GM12878 (cell line): Measurements from ENCODE around the gene IL31. TPM values are rescaled to one million over a fixed set of nuclear protein-coding genes. Genes with fewer than 3 reads are reported as not detected.

ENCODE experiments used
- ATAC-seq: fragments of 200-7000 bp; cut with Tn5 transposase; 3 replicates; pipeline ENCODE4 v1.9.1; 2020; ENCODE audit warnings: mild to moderate bottlenecking, moderate library complexity
- BruUV-seq: library from RNA; stranded (reverse); fragments of 400-500 nt; replicated peaks from 2 replicates; lab custom pipeline; 2021; lab: Mats Ljungman, UMichigan
- CTCF ChIA-PET: fragments of 300-600 bp; sonication (Branson Sonifier 250); formaldehyde crosslinking; extraction: SDS; loops from one replicate; lab custom pipeline; 2021; ENCODE audit warnings: inconsistent platforms; lab: Yijun Ruan, JAX
- POLR2A ChIA-PET: fragments of 350-600 bp; formaldehyde crosslinking; extraction: SDS; loops from one replicate; lab custom pipeline; 2021; ENCODE audit warnings: inconsistent platforms; lab: Charles Lee
- RAD21 ChIA-PET: fragments of 300-600 bp; sonication (Branson Sonifier 250); formaldehyde crosslinking; loops from one replicate; lab custom pipeline; 2023; ENCODE audit warnings: antibody characterized with exemption; ENCODE audit not compliant: unreplicated experiment; lab: Charles Lee
- SMC1A ChIA-PET: fragments of 300-600 bp; sonication (Branson Sonifier 250); formaldehyde crosslinking; loops from one replicate; lab custom pipeline; 2023; ENCODE audit not compliant: unreplicated experiment, uncharacterized antibody; lab: Charles Lee
- DNase-seq: peaks from one replicate; pipeline ENCODE4 v3.0.0-alpha.2; 2011; ENCODE audit warnings: low read depth, low spot score
- FAIRE-seq: peaks from 3 replicates; lab custom pipeline; 2011; peaks lifted over from hg19 to GRCh38; lab: Jason Lieb, UNC
- H2AFZ ChIP-seq: 2 replicates; pipeline ENCODE4 v1.6.0; 2011; ENCODE audit warnings: low read depth, low read length, control low read depth; ENCODE audit not compliant: control insufficient read depth
- H3K27ac ChIP-seq: 2 replicates; pipeline ENCODE4 v1.5.1; 2011; ENCODE audit warnings: control low read depth; ENCODE audit not compliant: control insufficient read depth, insufficient read depth
- H3K27me3 ChIP-seq, 2 experiments: replicated peaks in 1 of 2; 2 replicates each; pipeline versions ENCODE4 v1.6.0 to v1.6.1; 2011; ENCODE audit warnings: low read length in 1 of 2; ENCODE audit not compliant: control insufficient read depth in 2 of 2, insufficient read depth in 2 of 2
- H3K36me3 ChIP-seq, 2 experiments: 2 replicates each; pipeline ENCODE4 v1.5.1; 2011; ENCODE audit warnings: low read length in 1 of 2; ENCODE audit not compliant: control insufficient read depth in 2 of 2, insufficient read depth in 2 of 2
- H3K4me1 ChIP-seq: 2 replicates; pipeline ENCODE4 v1.6.1; 2011; ENCODE audit warnings: mild to moderate bottlenecking, low read length, moderate library complexity, mixed read lengths; ENCODE audit not compliant: control insufficient read depth, insufficient read depth
- H3K4me2 ChIP-seq: 2 replicates; pipeline ENCODE4 v1.6.0; 2011; ENCODE audit warnings: control low read depth; ENCODE audit not compliant: control insufficient read depth, insufficient read depth
- H3K4me3 ChIP-seq: fragments of 200-600 bp; sonication (generic); 2 replicates; pipeline ENCODE4 v1.5.1; 2016
- H3K79me2 ChIP-seq: 2 replicates; pipeline ENCODE4 v1.6.0; 2011; ENCODE audit warnings: low read length; ENCODE audit not compliant: control insufficient read depth, insufficient read depth
- H3K9ac ChIP-seq: 2 replicates; pipeline ENCODE4 v1.8.0; 2011; ENCODE audit warnings: low read length, control low read depth, mixed read lengths; ENCODE audit not compliant: control insufficient read depth, insufficient read depth
- H3K9me3 ChIP-seq: replicated peaks from 3 replicates; pipeline ENCODE4 v1.5.1; 2011; ENCODE audit warnings: mild to moderate bottlenecking, low read length; ENCODE audit not compliant: control insufficient read depth, insufficient read depth
- H4K20me1 ChIP-seq: 2 replicates; pipeline ENCODE4 v1.6.0; 2011; ENCODE audit not compliant: control insufficient read depth, insufficient read depth
- ATF2 ChIP-seq: IDR thresholded peaks from 2 replicates; pipeline ENCODE4 v1.6.1; 2012; ENCODE audit warnings: low read length, inconsistent platforms
- ATF3 ChIP-seq: IDR thresholded peaks from 2 replicates; pipeline ENCODE4 v1.6.1; 2011; ENCODE audit warnings: low read depth, mild to moderate bottlenecking, low read length, moderate library complexity, borderline replicate concordance; ENCODE audit errors: extremely low read depth
- EZH2 ChIP-seq: IDR thresholded peaks from 2 replicates; pipeline ENCODE4 v1.6.1; 2012; ENCODE audit warnings: low read depth, mild to moderate bottlenecking, control low read depth, inconsistent platforms, low read length, borderline replicate concordance; ENCODE audit not compliant: control insufficient read depth
- FOS ChIP-seq: IDR thresholded peaks from 3 replicates; pipeline ENCODE4 v1.6.1; 2011; ENCODE audit warnings: borderline replicate concordance; ENCODE audit not compliant: insufficient read length; ENCODE audit errors: extremely low read depth
- NBN ChIP-seq: fragments of 450-650 bp; IDR thresholded peaks from 2 replicates; pipeline ENCODE4 v1.6.1; 2016
- POLR2A ChIP-seq: IDR thresholded peaks from 2 replicates; pipeline ENCODE4 v1.6.1; 2011; ENCODE audit warnings: low read depth, mild to moderate bottlenecking, low read length
- RAD51 ChIP-seq: fragments of 450-650 bp; IDR thresholded peaks from 2 replicates; pipeline ENCODE4 v1.6.1; 2016; ENCODE audit warnings: moderate library complexity, mild to moderate bottlenecking, inconsistent platforms
- SUZ12 ChIP-seq: fragments of 200-600 bp; sonication (generic); IDR thresholded peaks from one replicate; pipeline ENCODE4 v1.6.1; 2018; ENCODE audit warnings: antibody characterized with exemption, mild to moderate bottlenecking; ENCODE audit not compliant: unreplicated experiment
- ZBED1 ChIP-seq: IDR thresholded peaks from 2 replicates; pipeline ENCODE4 v1.6.1; 2016; ENCODE audit warnings: borderline replicate concordance
- ZNF592 ChIP-seq: fragments of 450-650 bp; IDR thresholded peaks from 2 replicates; pipeline ENCODE4 v1.6.1; 2017; ENCODE audit warnings: mild to moderate bottlenecking, moderate library complexity
- WGBS: methylation state at CpG from one replicate; pipeline ENCODE4 v1.1.6; 2016; ENCODE audit warnings: low lambda C conversion rate; ENCODE audit not compliant: insufficient replicate concordance, insufficient coverage; ENCODE audit errors: missing lambda C conversion rate; 5-methylcytosine and 5-hydroxymethylcytosine counted together
- in situ Hi-C: fragments of 300-500 bp; cut with MboI; formaldehyde crosslinking; loops from 9 replicates; pipeline ENCODE4 v1.14.3; 2018; ENCODE audit warnings: mixed read lengths
- intact Hi-C: fragments of 100-400 bp; cut with micrococcal nuclease; formaldehyde crosslinking; loops from one replicate; pipeline ENCODE4 v1.14.2; 2022; ENCODE audit not compliant: unreplicated experiment
- polyA plus RNA-seq, 11 experiments: library from polyadenylated mRNA; depleted of rRNA in 4 of 11; unstranded in 6 of 11; stranded (reverse) in 5 of 11; fragments of >200 nt; fragmentation: Nextera tagmentation in 4 of 11; fragmentation: Illumina TruSeq in 1 of 11; extraction: Ambion mirVana in 4 of 11; extraction: Trizol in 1 of 11; gene quantifications; 1 replicate in 1 of 11; 2 replicates in 10 of 11; pipeline versions ENCODE4 v1.2.1 to v1.2.3, GENCODE V29; 2011 to 2016; ENCODE audit warnings: inconsistent platforms in 2 of 11, missing spikeins in 2 of 11, low read depth in 1 of 11
- total RNA-seq, 4 experiments: library from RNA; depleted of rRNA in 3 of 4; stranded (reverse); fragments of >200 nt in 3 of 4; fragmentation: Illumina TruSeq in 1 of 4; extraction: Trizol in 1 of 4; gene quantifications; 2 replicates each; pipeline versions ENCODE4 v1.2.1 to v1.2.3, GENCODE V29; 2013 to 2021
- TF ChIP-seq, protein P1 (sequence below): fragments of 450-650 bp; IDR thresholded peaks from 2 replicates; pipeline ENCODE4 v1.6.1; 2017; ENCODE audit warnings: low read depth, mild to moderate bottlenecking, moderate library complexity
- TF ChIP-seq, protein P2 (sequence below): fragments of 450-650 bp; IDR thresholded peaks from 2 replicates; pipeline ENCODE4 v1.6.1; 2017; ENCODE audit warnings: antibody characterized with exemption, mild to moderate bottlenecking, moderate library complexity

The IL31 gene
- total and polyA plus RNA-seq, 10 of the 15 experiments (the other 5 are each of a cell fraction or from before 2014, with no cell fraction given): not detected

GRCh38 chr12:122139266-122139665 lies 34.8 kb downstream of the IL31 start (continued):
- TF ChIP-seq ZNF592 (no peak), SUZ12 (no peak), ATF2 (no peak)

DNA sequence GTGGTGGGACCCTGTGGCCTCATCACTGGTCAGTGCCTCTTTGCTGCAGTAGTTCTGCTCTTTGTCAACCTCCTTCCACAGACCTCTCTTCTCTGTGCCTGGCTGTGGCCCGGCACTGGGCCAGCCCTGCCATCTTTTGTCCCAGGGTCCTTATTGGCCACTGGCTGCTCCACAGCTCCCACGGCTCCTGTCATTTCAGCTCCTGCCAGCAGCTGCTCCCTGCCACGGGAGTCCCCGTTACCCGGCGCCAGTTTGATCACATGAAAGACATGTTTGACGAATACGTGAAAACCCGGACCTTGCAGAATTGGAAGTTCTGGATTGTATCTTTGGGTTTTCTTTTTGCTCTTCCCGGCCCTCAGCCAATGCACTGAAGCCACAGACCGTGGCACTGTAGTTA lies 35.4 kb downstream of the IL31 start:
- in situ Hi-C loops (no loop called here), intact Hi-C loops (no loop called here)
- no peak overlapping the region for H3K4me2 ChIP-seq
- no peak overlapping the region for H3K4me3 ChIP-seq
- WGBS: 85% methylated on average over 10 of the region's 11 CpGs
- H4K20me1 ChIP-seq: no peaks in the 10 kb centered on the region
- H3K9ac ChIP-seq: no peak overlapping the region
- BruUV-seq: no TSS peak
- DNase-seq (no peak), FAIRE-seq (no peak), ATAC-seq (no peak)
- no peak overlapping the region for H3K27ac ChIP-seq
- ChIA-PET SMC1A (no interaction called here), RAD21 (interaction anchor here (0.6 kb wide), 1 partner anchor 440 kb away, joined by 3 read pairs; no protein-coding TSS in a partner anchor), POLR2A (interaction anchor here (0.5 kb wide), 1 partner anchor 353 kb away, joined by 4 read pairs; no protein-coding TSS in a partner anchor), CTCF (interaction anchor here (0.9 kb wide), 1 partner anchor 15 kb away, joined by 3 read pairs; no protein-coding TSS in a partner anchor)
- no peaks in the 10 kb centered on the region for H3K79me2 ChIP-seq
- H3K4me1 ChIP-seq: no peaks in the 10 kb centered on the region
- no peak overlapping the region for H2AFZ ChIP-seq
- peaks cover 0 to 2% of the 10 kb centered on the region in 2 experiments; a peak in 1 of 4 replicates for H3K36me3 ChIP-seq
- no peaks in the 10 kb centered on the region for H3K27me3 ChIP-seq
- no peaks in the 10 kb centered on the region for H3K9me3 ChIP-seq
- TF ChIP-seq POLR2A (no peak), ATF3 (no peak), ZBED1 (no peak), NBN (no peak), FOS (no peak), EZH2 (no peak), RAD51 (no peak)
- TF ChIP-seq, protein P1, sequence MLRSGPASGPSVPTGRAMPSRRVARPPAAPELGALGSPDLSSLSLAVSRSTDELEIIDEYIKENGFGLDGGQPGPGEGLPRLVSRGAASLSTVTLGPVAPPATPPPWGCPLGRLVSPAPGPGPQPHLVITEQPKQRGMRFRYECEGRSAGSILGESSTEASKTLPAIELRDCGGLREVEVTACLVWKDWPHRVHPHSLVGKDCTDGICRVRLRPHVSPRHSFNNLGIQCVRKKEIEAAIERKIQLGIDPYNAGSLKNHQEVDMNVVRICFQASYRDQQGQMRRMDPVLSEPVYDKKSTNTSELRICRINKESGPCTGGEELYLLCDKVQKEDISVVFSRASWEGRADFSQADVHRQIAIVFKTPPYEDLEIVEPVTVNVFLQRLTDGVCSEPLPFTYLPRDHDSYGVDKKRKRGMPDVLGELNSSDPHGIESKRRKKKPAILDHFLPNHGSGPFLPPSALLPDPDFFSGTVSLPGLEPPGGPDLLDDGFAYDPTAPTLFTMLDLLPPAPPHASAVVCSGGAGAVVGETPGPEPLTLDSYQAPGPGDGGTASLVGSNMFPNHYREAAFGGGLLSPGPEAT: no peak
- TF ChIP-seq, protein P2, sequence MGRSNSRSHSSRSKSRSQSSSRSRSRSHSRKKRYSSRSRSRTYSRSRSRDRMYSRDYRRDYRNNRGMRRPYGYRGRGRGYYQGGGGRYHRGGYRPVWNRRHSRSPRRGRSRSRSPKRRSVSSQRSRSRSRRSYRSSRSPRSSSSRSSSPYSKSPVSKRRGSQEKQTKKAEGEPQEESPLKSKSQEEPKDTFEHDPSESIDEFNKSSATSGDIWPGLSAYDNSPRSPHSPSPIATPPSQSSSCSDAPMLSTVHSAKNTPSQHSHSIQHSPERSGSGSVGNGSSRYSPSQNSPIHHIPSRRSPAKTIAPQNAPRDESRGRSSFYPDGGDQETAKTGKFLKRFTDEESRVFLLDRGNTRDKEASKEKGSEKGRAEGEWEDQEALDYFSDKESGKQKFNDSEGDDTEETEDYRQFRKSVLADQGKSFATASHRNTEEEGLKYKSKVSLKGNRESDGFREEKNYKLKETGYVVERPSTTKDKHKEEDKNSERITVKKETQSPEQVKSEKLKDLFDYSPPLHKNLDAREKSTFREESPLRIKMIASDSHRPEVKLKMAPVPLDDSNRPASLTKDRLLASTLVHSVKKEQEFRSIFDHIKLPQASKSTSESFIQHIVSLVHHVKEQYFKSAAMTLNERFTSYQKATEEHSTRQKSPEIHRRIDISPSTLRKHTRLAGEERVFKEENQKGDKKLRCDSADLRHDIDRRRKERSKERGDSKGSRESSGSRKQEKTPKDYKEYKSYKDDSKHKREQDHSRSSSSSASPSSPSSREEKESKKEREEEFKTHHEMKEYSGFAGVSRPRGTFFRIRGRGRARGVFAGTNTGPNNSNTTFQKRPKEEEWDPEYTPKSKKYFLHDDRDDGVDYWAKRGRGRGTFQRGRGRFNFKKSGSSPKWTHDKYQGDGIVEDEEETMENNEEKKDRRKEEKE: no peak
